Measurements from ENCODE around the gene SPOUT1.

DNA sequence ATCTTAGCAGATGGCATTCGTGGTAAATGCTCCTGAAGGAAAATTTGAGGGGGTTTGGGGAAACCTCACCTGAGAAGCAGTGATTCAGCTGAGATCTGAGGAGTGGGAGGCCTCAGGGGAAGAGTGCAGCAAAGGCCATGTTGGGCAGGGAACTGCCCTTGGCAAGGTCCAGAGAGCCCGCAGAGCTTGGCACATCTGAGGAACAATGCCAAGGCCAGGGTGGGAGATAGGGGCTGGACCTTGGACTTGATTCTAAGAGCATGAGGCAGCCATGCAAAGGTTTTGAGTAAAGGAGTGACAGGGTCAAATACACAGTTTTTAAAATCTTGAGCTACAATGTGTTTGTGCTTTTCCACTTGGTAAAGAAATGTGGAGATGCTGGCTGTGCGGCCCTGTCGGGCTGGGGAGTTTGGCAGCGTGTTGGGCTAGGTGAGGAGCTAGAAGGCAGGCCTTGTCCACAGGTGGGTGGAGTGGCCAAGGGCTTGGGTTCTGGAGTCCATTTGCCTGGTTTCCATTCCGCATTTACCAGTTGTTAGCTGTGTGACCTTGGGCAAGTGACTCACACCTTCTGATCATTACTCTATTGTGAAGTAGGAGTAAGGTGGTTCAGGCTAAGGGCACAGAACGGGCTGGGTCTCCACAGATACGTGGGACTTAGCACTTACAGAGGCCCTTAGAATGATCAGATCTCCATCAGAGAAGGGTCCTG is 36.5 kb downstream of the SPOUT1 start:
- TF ChIP-seq POLR2A (IDR thresholded peaks at IDR 0.05) (no peak), EP300 (IDR thresholded peaks at IDR 0.05) (no peak)
- TF ChIP-seq, protein P1, sequence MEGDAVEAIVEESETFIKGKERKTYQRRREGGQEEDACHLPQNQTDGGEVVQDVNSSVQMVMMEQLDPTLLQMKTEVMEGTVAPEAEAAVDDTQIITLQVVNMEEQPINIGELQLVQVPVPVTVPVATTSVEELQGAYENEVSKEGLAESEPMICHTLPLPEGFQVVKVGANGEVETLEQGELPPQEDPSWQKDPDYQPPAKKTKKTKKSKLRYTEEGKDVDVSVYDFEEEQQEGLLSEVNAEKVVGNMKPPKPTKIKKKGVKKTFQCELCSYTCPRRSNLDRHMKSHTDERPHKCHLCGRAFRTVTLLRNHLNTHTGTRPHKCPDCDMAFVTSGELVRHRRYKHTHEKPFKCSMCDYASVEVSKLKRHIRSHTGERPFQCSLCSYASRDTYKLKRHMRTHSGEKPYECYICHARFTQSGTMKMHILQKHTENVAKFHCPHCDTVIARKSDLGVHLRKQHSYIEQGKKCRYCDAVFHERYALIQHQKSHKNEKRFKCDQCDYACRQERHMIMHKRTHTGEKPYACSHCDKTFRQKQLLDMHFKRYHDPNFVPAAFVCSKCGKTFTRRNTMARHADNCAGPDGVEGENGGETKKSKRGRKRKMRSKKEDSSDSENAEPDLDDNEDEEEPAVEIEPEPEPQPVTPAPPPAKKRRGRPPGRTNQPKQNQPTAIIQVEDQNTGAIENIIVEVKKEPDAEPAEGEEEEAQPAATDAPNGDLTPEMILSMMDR (IDR thresholded peaks at IDR 0.05), result no peak

Data from tibial nerve (tissue), 4 donors.